Brain microvascular endothelial cell (primary cell): ENCODE results near the gene CXCL17.

Source experiments
- DNase-seq: peaks from one replicate; pipeline ENCODE4 v3.0.0-alpha.2; 2020
- H3K27ac ChIP-seq: fragments of 250-450 bp; sonication (Bioruptor Pico); 2 replicates; pipeline ENCODE4 v1.5.1; 2020; ENCODE audit warnings: mild to moderate bottlenecking, moderate library complexity
- H3K27me3 ChIP-seq: fragments of 250-450 bp; sonication (Bioruptor Pico); replicated peaks from 2 replicates; pipeline ENCODE4 v1.5.1; 2020; ENCODE audit warnings: mild to moderate bottlenecking
- H3K36me3 ChIP-seq: fragments of 250-450 bp; sonication (Bioruptor Pico); replicated peaks from 2 replicates; pipeline ENCODE4 v1.5.1; 2020; ENCODE audit warnings: mild to moderate bottlenecking
- H3K4me3 ChIP-seq: 2 replicates; pipeline ENCODE4 v1.5.1; 2011; ENCODE audit warnings: low read depth, mild to moderate bottlenecking, control low read depth, low read length, moderate library complexity
- CTCF ChIP-seq: IDR thresholded peaks from 2 replicates; pipeline ENCODE4 v1.5.1; 2011; ENCODE audit warnings: low read depth, mild to moderate bottlenecking, moderate library complexity, low read length, control low read depth, inconsistent platforms; ENCODE audit errors: missing control alignments
- in situ Hi-C: cut with HindIII; loops from 2 replicates; pipeline ENCODE4 v1.10.0; 2017; ENCODE audit warnings: low sequenced_read_pairs, low pct_ligation_motif_present

The CXCL17 gene

GRCh38 chr19:42424345-42424707 lies 18.4 kb downstream of the CXCL17 start:
- H3K36me3 ChIP-seq = no peaks in the 10 kb centered on the region
- in situ Hi-C loops = no loop called here
- H3K27me3 ChIP-seq = no peaks in the 10 kb centered on the region
- no peak for DNase-seq
- no peak overlapping the region for H3K4me3 ChIP-seq
- no peak overlapping the region for H3K27ac ChIP-seq
- no peak for TF ChIP-seq CTCF

GRCh38 chr19:42423462-42424344 lies 19.0 kb downstream of the CXCL17 start:
- Histone ChIP-seq H3K4me3 (peak overlapping the region; percentile 69), H3K27ac (no peak overlapping the region), H3K36me3 (no peaks in the 10 kb centered on the region), H3K27me3 (no peaks in the 10 kb centered on the region)
- in situ Hi-C loops = no loop called here
- no peak for TF ChIP-seq CTCF
- peak; percentile 91 for DNase-seq

GRCh38 chr19:42422901-42423461 lies 19.8 kb downstream of the CXCL17 start:
- no peaks in the 10 kb centered on the region for H3K36me3 ChIP-seq
- no peak for TF ChIP-seq CTCF
- no peaks in the 10 kb centered on the region for H3K27me3 ChIP-seq
- no peak overlapping the region for H3K27ac ChIP-seq
- in situ Hi-C loops = no loop called here
- DNase-seq = no peak
- H3K4me3 ChIP-seq = peak overlapping the region; percentile 69

- H3K27me3 ChIP-seq = no peaks in the 10 kb centered on the region
- TF ChIP-seq CTCF = no peak
- no peak for DNase-seq
- no peak overlapping the region for H3K27ac ChIP-seq
- in situ Hi-C loops = no loop called here
- H3K36me3 ChIP-seq = no peaks in the 10 kb centered on the region
- H3K4me3 ChIP-seq = peak overlapping the region; percentile 69
Observed at GRCh38 chr19:42422092-42422900, 20.4 kb downstream of the CXCL17 start.

- no peaks in the 10 kb centered on the region for H3K36me3 ChIP-seq
- H3K4me3 ChIP-seq = no peak overlapping the region
- no peaks in the 10 kb centered on the region for H3K27me3 ChIP-seq
- TF ChIP-seq CTCF = no peak
- H3K27ac ChIP-seq = no peak overlapping the region
- DNase-seq = no peak
- in situ Hi-C loops = no loop called here
Observed at GRCh38 chr19:42421591-42422031, 21.1 kb downstream of the CXCL17 start.
